HG03280 (cell line): ENCODE results near the gene PITPNM3.

Experiments used
- ATAC-seq: cut with Tn5 transposase; IDR thresholded peaks from one replicate; pipeline ENCODE4 v1.9.1; 2021; ENCODE audit warnings: mild to moderate bottlenecking, moderate library complexity; ENCODE audit not compliant: unreplicated experiment

The PITPNM3 gene

GRCh38 chr17:6421700-6422604 lies 134.4 kb downstream of the PITPNM3 start:
- ATAC-seq = no peak

GRCh38 chr17:6420173-6420641 lies 136.1 kb downstream of the PITPNM3 start:
- no peak for ATAC-seq

GRCh38 chr17:6415616-6416015 lies 140.7 kb downstream of the PITPNM3 start:
- ATAC-seq = no peak

- ATAC-seq = no peak
These were observed 143.3 kb downstream of the PITPNM3 start for GRCh38 chr17:6413065-6413464.

GRCh38 chr17:6408735-6409134 lies 147.6 kb downstream of the PITPNM3 start:
- ATAC-seq = no peak

GRCh38 chr17:6408276-6408675 lies 148.1 kb downstream of the PITPNM3 start:
- no peak for ATAC-seq

GRCh38 chr17:6402258-6402657 lies 154.1 kb downstream of the PITPNM3 start:
- no peak for ATAC-seq
